Thymus (tissue), 11 donors: ENCODE measurements around the gene AEN. TPM values are rescaled to one million over a fixed set of nuclear protein-coding genes. Genes with fewer than 3 reads are reported as not detected.

Experiments used
- DNase-seq, 9 donors: peaks; one replicate each; pipeline ENCODE4 v3.0.0-alpha.2; 2013; ENCODE audit warnings: low spot score in 9 of 9, low read depth in 6 of 9, missing footprints in 1 of 9
- H3K27ac ChIP-seq, 2 donors: one replicate each; pipeline ENCODE4 v1.5.1; 2013; ENCODE audit warnings: control low read depth in 1 of 2, low read depth in 1 of 2, low read length in 1 of 2, mild to moderate bottlenecking in 1 of 2, moderate library complexity in 1 of 2
- H3K27me3 ChIP-seq, 2 donors: one replicate each; pipeline ENCODE4 v1.5.1; 2013; ENCODE audit warnings: low read length in 1 of 2; ENCODE audit not compliant: control insufficient read depth in 2 of 2, insufficient read depth in 1 of 2
- H3K36me3 ChIP-seq, 2 donors: one replicate each; pipeline ENCODE4 v1.5.1; 2013; ENCODE audit warnings: low read length in 1 of 2, mild to moderate bottlenecking in 1 of 2, moderate library complexity in 1 of 2; ENCODE audit not compliant: control insufficient read depth in 2 of 2, insufficient read depth in 2 of 2
- H3K4me1 ChIP-seq, 2 donors: one replicate each; pipeline ENCODE4 v1.5.1; 2013; ENCODE audit warnings: low read length in 2 of 2; ENCODE audit not compliant: control insufficient read depth in 2 of 2, insufficient read depth in 2 of 2
- H3K4me3 ChIP-seq, 2 donors: one replicate each; pipeline ENCODE4 v1.5.1; 2013; ENCODE audit warnings: low read length in 2 of 2, control low read depth in 1 of 2, mild to moderate bottlenecking in 1 of 2
- H3K9me3 ChIP-seq, 2 donors: one replicate each; pipeline ENCODE4 v1.5.1; 2013; ENCODE audit warnings: low read length in 1 of 2, mild to moderate bottlenecking in 1 of 2; ENCODE audit not compliant: control insufficient read depth in 2 of 2, insufficient read depth in 1 of 2
- WGBS: extraction: QIAGEN DNeasy Blood & Tissue Kit; methylation state at CpG from one replicate; pipeline ENCODE4 v1.1.7; 2013; 5-methylcytosine and 5-hydroxymethylcytosine counted together
- polyA plus RNA-seq: library from polyadenylated mRNA; stranded (reverse); fragments of 200-250 nt; gene quantifications from one replicate; pipeline ENCODE4 v1.2.3, GENCODE V29; 2013
- total RNA-seq: library from RNA; stranded (reverse); fragments of 120-200 nt; gene quantifications from one replicate; pipeline ENCODE4 v1.2.4, GENCODE V29; 2013
- donor health status: healthy.

AEN gene
- total and polyA plus RNA-seq, 2 donors: 13.8 to 14.1 TPM

- Histone ChIP-seq H3K4me1 (no peaks in the 10 kb centered on the region), H3K4me3 (no peak overlapping the region), H3K27ac (no peak overlapping the region), H3K9me3 (no peaks in the 10 kb centered on the region), H3K36me3 (no peaks in the 10 kb centered on the region), H3K27me3 (no peaks in the 10 kb centered on the region)
- DNase-seq: no peak
Observed at GRCh38 chr15:88591384-88591783, 29.8 kb upstream of the AEN start.

- H3K36me3 ChIP-seq: no peaks in the 10 kb centered on the region
- no peak overlapping the region for H3K4me3 ChIP-seq
- H3K4me1 ChIP-seq: no peaks in the 10 kb centered on the region
- no peak overlapping the region for H3K27ac ChIP-seq
- no peaks in the 10 kb centered on the region for H3K9me3 ChIP-seq
- no peak for DNase-seq
- 14% methylated on average over 14 of the region's 14 CpGs for WGBS
- peaks cover 48 to 66% of the 10 kb centered on the region in 2 donors for H3K27me3 ChIP-seq
Observed at GRCh38 chr15:88603885-88604284, 17.3 kb upstream of the AEN start.

DNA sequence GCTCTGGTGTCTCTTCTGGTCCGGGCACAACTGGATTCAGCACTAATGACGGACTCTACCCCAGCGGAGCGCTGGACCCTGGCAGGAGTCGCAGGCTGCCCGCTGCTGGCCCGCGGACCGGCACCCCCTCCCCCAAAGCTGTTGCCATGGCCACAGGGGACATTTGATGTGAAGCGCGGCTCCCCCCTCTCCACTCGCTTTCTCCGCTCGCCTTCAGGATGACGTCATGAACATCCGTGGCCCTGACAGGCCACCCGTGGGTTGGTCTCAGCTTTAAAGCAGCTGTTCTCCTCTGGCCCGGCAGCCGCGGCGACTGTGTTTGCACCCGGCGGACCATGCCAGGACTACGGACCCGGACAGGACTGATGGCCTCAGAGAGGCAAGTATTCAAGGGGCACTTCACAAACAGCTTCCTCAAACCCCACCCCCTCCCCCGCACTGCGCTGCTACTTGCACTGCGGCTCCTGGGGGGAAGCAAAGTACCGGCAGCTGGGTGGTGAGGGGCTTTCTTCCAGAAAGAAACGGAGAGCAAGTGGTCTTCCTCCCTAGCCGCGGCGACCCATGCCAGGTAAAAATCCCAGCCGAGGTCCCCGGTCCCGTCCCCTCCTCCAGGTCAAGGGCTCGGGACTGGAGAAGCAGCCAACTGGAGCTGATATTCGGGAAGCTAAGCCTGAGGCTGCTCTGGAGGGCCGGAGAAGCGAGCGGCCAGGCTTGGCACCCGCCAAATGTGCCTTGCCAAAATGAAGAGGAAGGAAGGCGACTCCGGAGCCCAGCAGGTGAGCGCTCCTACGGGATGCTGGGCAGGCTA lies 16.6 kb upstream of the AEN start:
- Histone ChIP-seq H3K9me3 (no peaks in the 10 kb centered on the region), H3K4me3 (no peak overlapping the region), H3K27me3 (peaks cover 48 to 72% of the 10 kb centered on the region in 2 donors), H3K27ac (no peak overlapping the region), H3K36me3 (no peaks in the 10 kb centered on the region), H3K4me1 (no peaks in the 10 kb centered on the region)
- DNase-seq: no peak
- WGBS: 4% methylated on average over 46 of the region's 46 CpGs

DNA sequence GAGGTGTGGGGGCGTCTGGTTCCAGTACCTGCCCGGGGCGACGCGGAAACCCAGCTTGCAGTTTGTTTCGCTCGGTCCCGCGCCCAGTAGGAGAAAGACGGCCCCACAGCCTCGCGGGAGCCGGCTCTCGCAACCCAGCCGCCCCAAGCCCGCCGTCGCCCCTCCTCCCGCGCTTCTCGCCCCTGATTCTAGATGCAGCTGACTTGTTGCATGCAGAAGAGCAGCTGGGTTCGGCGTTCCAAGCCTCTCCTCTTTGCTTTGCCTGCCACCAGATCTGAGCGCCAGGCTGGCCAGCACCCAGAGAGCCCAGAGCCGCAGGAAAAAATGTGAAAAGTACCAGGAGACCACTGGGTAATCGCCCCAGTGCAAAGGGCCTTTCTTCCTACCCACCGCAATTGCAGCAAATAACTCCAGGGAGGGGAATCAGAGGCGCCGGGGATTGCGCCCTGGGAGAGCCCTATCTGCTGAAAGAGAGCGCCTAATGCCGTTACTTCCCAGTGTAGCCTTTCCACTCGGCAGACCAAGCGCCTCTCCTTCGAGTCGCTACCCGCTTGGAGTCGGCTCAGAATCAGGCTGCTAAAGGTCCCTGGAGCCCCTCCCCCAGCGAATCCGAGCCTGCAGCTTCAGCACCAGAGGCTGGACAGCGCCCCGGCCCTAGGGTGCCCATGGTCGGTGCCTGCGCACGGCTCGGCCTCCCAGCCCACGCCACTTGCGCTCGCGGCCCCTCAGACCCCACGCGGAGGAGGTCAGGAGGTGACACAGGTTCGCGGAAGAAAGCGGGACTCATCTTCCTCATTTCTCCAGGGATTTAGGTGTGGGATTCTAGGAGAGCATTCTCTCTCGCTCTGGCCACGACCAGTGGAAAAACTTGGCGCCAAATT lies 15.7 kb upstream of the AEN start:
- Histone ChIP-seq H3K9me3 (no peaks in the 10 kb centered on the region), H3K4me1 (no peaks in the 10 kb centered on the region), H3K4me3 (no peak overlapping the region), H3K36me3 (no peaks in the 10 kb centered on the region), H3K27ac (no peak overlapping the region), H3K27me3 (peaks cover 53 to 76% of the 10 kb centered on the region in 2 donors)
- DNase-seq: peak in 4 of 9 donors; percentile 29 to 60 (median 44)
- WGBS: 6% methylated on average over 58 of the region's 58 CpGs

DNA sequence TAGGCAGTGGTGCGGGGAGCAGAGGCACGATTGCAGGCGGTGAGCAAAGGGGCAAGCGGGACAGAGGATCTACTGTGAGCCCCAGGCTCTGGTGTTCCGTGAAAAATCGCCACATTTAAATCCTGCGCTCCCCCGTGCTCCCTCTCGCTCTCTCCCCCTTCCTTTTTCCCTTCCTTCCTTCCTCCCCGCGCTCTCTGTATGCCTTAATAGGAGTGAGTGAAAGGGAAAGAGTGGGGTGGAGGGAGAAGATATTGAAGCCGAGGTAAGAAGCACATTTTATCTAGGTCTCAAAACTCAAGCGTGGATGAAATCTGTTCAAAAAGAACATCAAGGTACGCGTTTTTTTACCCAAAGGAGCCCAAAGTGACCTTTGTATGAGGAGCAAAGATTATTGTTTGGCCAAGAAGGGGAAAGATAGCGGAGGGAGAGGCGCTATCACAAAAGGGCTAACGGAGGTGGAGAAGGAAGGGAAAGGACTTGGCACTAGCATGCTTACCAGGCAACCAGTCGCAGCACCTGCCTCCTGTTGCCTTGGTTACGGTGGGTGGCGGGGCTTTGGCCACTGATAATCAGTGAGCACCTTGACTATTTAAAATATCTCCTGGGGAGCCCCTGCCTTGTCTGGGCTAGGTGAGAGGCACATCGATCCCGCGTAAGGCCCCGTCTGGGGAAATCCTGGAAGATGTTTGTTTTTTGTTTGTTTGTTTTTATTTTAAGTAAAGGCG lies 14.9 kb upstream of the AEN start:
- Histone ChIP-seq H3K9me3 (no peaks in the 10 kb centered on the region), H3K27ac (no peak overlapping the region), H3K27me3 (peaks cover 53 to 84% of the 10 kb centered on the region in 2 donors), H3K4me3 (no peak overlapping the region), H3K4me1 (no peaks in the 10 kb centered on the region), H3K36me3 (no peaks in the 10 kb centered on the region)
- no peak for DNase-seq
- 23% methylated on average over 26 of the region's 26 CpGs for WGBS

DNA sequence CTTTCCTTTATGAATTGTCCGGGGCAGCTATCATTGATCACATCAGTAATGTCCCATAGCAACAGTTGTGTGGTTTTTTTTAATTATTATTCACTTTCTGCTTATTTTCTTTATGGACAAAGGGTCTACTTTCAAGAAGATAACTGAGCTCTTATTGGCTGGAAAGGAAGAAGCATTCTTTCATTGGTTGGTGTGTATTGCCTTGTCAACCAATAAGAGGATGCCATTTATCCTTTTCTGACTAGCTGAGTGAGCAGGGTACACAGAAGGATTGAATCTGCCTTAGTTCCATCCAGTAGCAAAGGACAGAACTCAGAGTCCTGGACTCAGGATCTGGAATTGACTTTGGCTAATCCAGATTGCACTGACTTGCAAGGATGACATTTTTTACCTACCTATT lies 13.2 kb upstream of the AEN start:
- Histone ChIP-seq H3K4me1 (no peaks in the 10 kb centered on the region), H3K27me3 (peaks cover 61 to 88% of the 10 kb centered on the region in 2 donors), H3K4me3 (no peak overlapping the region), H3K27ac (no peak overlapping the region), H3K9me3 (no peaks in the 10 kb centered on the region), H3K36me3 (no peaks in the 10 kb centered on the region)
- 93% methylated on average over 1 of the region's 1 CpG for WGBS
- DNase-seq: no peak

DNA sequence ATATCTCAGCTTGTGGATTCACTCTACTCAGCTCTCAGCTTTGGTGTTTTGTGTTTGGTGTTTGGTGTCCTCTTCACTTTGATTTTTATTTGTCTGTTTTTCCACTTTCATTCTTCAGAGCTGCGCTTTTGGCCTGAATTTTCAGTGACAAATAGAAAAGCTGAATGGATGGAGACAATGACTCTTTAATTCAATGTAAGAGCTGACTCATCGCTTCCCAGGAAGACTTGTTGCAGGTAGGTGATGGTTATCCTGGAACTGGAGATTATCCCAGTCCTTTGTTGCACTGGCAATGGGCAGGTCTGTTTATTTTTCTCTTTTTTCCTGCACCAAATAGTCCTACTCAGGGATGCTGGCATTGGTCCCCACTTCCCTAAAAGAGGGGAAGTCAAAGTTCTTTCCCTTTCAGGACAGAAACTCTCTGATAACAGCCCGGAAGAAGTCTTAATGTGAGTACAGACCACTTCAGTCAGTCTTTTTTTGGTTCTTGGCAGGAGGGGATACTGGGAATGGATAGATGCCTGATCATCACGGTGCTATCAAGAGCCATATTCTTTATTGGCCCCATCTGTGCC lies 12.4 kb upstream of the AEN start:
- no peak for DNase-seq
- 54% methylated on average over 4 of the region's 4 CpGs for WGBS
- H3K27me3 ChIP-seq: peaks cover 57 to 88% of the 10 kb centered on the region in 2 donors
- no peaks in the 10 kb centered on the region for H3K4me1 ChIP-seq
- no peak overlapping the region for H3K27ac ChIP-seq
- H3K9me3 ChIP-seq: no peaks in the 10 kb centered on the region
- no peaks in the 10 kb centered on the region for H3K36me3 ChIP-seq
- no peak overlapping the region for H3K4me3 ChIP-seq

DNA sequence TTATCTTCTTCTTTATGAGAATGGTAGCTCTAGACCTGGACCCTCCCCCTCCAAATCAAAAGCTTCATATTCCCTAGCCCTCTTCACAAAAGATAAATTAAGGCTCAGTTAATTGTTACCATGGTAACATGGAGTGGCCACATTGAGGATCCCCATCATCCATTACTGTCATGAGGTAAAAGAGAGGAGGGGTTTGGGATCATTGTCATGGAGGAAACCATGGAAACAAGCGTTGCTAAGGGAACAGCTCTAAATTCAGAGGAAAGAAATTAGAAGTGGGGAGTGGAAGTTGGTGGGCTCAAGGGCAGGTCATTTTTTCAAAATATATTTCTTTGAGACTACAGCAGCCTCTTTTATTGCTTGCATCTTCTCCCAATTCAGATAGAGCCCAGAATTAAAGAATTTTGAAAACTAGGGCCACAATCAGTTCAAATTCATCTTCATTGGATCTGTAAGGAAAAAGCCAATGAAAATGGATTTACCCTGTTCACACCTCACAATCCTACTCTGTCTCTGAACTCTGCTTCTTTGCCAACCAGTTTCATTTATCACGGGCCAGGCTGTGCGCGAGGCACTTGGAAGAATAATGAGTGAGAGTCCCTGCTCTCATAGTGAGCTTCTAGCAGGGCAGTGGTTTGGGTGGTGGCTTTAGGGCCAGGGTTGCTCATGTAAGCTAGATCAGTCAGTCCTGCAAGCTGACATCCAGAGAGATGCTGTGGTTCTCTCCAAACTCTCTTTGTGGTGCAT lies 11.6 kb upstream of the AEN start:
- WGBS: 94% methylated on average over 4 of the region's 4 CpGs
- H3K27me3 ChIP-seq: peaks cover 49 to 86% of the 10 kb centered on the region in 2 donors
- no peak overlapping the region for H3K4me3 ChIP-seq

More for the DNA sequence above, 11.6 kb upstream of the AEN start:
- Histone ChIP-seq H3K4me1 (no peaks in the 10 kb centered on the region), H3K36me3 (no peaks in the 10 kb centered on the region), H3K9me3 (no peaks in the 10 kb centered on the region), H3K27ac (no peak overlapping the region)
- no peak for DNase-seq
